ENCODE results near the gene CDH2. TPM values are rescaled to one million over a fixed set of nuclear protein-coding genes. Genes with fewer than 3 reads are reported as not detected.

The CDH2 gene
- total and polyA plus RNA-seq, 7 experiments from 2014 or later, result 0.05 to 0.45 (median 0.19) TPM; not detected in 2

- intact Hi-C loops (cut with micrococcal nuclease), result no loop called here
- ATAC-seq, result no peak
- no peaks in the 10 kb centered on the region for H3K27me3 ChIP-seq (ENCODE audit: control insufficient read depth in 2 of 2, insufficient read depth in 2 of 2, low read length in 2 of 2)
Observed at GRCh38 chr18:28112056-28112470, 64.9 kb downstream of the CDH2 start.

DNA sequence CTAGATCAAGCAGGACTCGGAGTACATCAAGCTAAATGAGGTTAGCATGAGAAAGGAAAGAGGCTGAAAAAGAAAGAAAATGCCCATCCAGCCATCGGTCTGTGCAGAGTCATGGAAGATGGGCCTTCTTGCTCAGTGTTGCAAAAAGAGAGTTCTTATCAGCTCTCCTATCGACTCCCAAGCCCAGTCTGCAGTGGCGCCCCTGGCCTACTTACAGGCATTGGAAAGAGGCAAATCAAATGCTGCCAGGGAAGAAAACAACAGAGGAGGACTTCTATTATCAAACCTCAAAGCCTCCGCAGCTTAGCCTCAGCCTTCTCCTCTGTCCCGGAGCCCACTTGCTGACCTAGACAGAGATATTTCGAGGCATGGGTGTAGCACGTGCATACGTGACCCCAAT lies 66.0 kb downstream of the CDH2 start:
- H3K27me3 Mint-ChIP-seq, result no peaks in the 10 kb centered on the region
- peaks cover 0 to 18% (median 2%) of the 10 kb centered on the region in 11 donors for H3K9me3 Mint-ChIP-seq
- no peaks in the 10 kb centered on the region for H3K36me3 Mint-ChIP-seq
- Histone ChIP-seq H3K9me3 (ENCODE audit: control insufficient read depth in 2 of 3, low read length in 3 of 3) (no peaks in the 10 kb centered on the region), H3K4me3 (ENCODE audit: low read length) (no peak overlapping the region), H3K27ac (ENCODE audit: low read depth, low read length) (no peak overlapping the region), H3K27me3 (ENCODE audit: control insufficient read depth in 2 of 2, insufficient read depth in 2 of 2, low read length in 2 of 2) (no peaks in the 10 kb centered on the region), H3K36me3 (ENCODE audit: control insufficient read depth in 2 of 3, insufficient read depth in 3 of 3, low read length in 3 of 3) (no peaks in the 10 kb centered on the region), H3K4me1 (ENCODE audit: control insufficient read depth in 2 of 2, insufficient read depth in 2 of 2, low read length in 2 of 2) (no peaks in the 10 kb centered on the region)
- intact Hi-C loops (cut with micrococcal nuclease), result no loop called here
- H3K27ac Mint-ChIP-seq, result no peak overlapping the region
- no peak for ATAC-seq
- DNase-seq, result no peak
- no peak overlapping the region for H3K4me3 Mint-ChIP-seq
- ChIA-PET POLR2A (no interaction called here), CTCF (no interaction called here)
- H3K4me1 Mint-ChIP-seq, result no peaks in the 10 kb centered on the region

More at GRCh38 chr18:28112056-28112470, 64.9 kb downstream of the CDH2 start:
- Histone ChIP-seq H3K36me3 (ENCODE audit: control insufficient read depth in 2 of 3, insufficient read depth in 3 of 3, low read length in 3 of 3) (no peaks in the 10 kb centered on the region), H3K4me3 (ENCODE audit: low read length) (no peak overlapping the region), H3K27ac (ENCODE audit: low read depth, low read length) (no peak overlapping the region), H3K4me1 (ENCODE audit: control insufficient read depth in 2 of 2, insufficient read depth in 2 of 2, low read length in 2 of 2) (no peaks in the 10 kb centered on the region), H3K9me3 (ENCODE audit: control insufficient read depth in 2 of 3, low read length in 3 of 3) (no peaks in the 10 kb centered on the region)
- DNase-seq, result no peak
- ChIA-PET POLR2A (no interaction called here), CTCF (no interaction called here)
- Mint-ChIP-seq H3K36me3 (no peaks in the 10 kb centered on the region), H3K9me3 (peaks cover 0 to 18% (median 2%) of the 10 kb centered on the region in 11 donors), H3K4me1 (no peaks in the 10 kb centered on the region), H3K27ac (no peak overlapping the region), H3K27me3 (no peaks in the 10 kb centered on the region), H3K4me3 (no peak overlapping the region)

- Mint-ChIP-seq H3K36me3 (no peaks in the 10 kb centered on the region), H3K4me1 (no peaks in the 10 kb centered on the region), H3K27ac (no peak overlapping the region), H3K9me3 (peaks cover 0 to 18% (median 2%) of the 10 kb centered on the region in 11 donors), H3K27me3 (no peaks in the 10 kb centered on the region), H3K4me3 (no peak overlapping the region)
- H3K4me1 ChIP-seq (ENCODE audit: control insufficient read depth in 2 of 2, insufficient read depth in 2 of 2, low read length in 2 of 2), result no peaks in the 10 kb centered on the region
- CTCF ChIA-PET, result no interaction called here
- no peak overlapping the region for H3K27ac ChIP-seq (ENCODE audit: low read depth, low read length)
- H3K9me3 ChIP-seq (ENCODE audit: control insufficient read depth in 2 of 3, low read length in 3 of 3), result no peaks in the 10 kb centered on the region
- no peak for DNase-seq
- intact Hi-C loops (cut with micrococcal nuclease), result no loop called here
- POLR2A ChIA-PET, result no interaction called here
- ATAC-seq, result no peak
- no peak overlapping the region for H3K4me3 ChIP-seq (ENCODE audit: low read length)
- H3K36me3 ChIP-seq (ENCODE audit: control insufficient read depth in 2 of 3, insufficient read depth in 3 of 3, low read length in 3 of 3), result no peaks in the 10 kb centered on the region
- H3K27me3 ChIP-seq (ENCODE audit: control insufficient read depth in 2 of 2, insufficient read depth in 2 of 2, low read length in 2 of 2), result no peaks in the 10 kb centered on the region
Observed at GRCh38 chr18:28109781-28110560, 67.0 kb downstream of the CDH2 start.

- ATAC-seq, result no peak
- H3K4me3 Mint-ChIP-seq, result no peak overlapping the region
- no peak overlapping the region for H3K4me3 ChIP-seq (ENCODE audit: low read length)
Observed at GRCh38 chr18:28108814-28109213, 68.1 kb downstream of the CDH2 start.

DNA sequence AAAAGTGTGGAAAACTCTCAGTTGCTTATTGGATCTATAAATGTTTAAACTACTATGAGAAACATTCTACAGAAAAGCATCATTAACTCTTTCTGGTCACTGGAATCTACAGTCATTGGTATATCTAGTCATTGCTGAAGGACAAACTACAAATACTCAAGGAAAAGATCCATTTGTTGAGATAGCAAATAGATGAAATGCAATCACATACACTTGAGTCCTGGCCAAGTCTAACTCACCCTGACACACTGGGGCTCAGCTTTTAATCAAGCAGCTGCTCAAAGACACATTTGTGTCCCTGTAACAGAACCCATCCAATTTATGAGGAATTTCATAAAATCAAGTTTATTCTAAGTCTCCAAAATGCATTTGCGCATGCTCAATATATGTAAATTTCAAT lies 68.7 kb downstream of the CDH2 start:
- ATAC-seq, result no peak

More at GRCh38 chr18:28108814-28109213, 68.1 kb downstream of the CDH2 start:
- Histone ChIP-seq H3K9me3 (ENCODE audit: control insufficient read depth in 2 of 3, low read length in 3 of 3) (no peaks in the 10 kb centered on the region), H3K27ac (ENCODE audit: low read depth, low read length) (no peak overlapping the region), H3K36me3 (ENCODE audit: control insufficient read depth in 2 of 3, insufficient read depth in 3 of 3, low read length in 3 of 3) (no peaks in the 10 kb centered on the region), H3K4me1 (ENCODE audit: control insufficient read depth in 2 of 2, insufficient read depth in 2 of 2, low read length in 2 of 2) (no peaks in the 10 kb centered on the region), H3K27me3 (ENCODE audit: control insufficient read depth in 2 of 2, insufficient read depth in 2 of 2, low read length in 2 of 2) (no peaks in the 10 kb centered on the region)
- POLR2A ChIA-PET, result no interaction called here
- intact Hi-C loops (cut with micrococcal nuclease), result no loop called here
- peak overlapping the region in 1 of 9 donors; percentile 5 for H3K27ac Mint-ChIP-seq
- peaks cover 0 to 16% (median 2%) of the 10 kb centered on the region in 11 donors for H3K9me3 Mint-ChIP-seq
- H3K27me3 Mint-ChIP-seq, result no peaks in the 10 kb centered on the region
- no peaks in the 10 kb centered on the region for H3K4me1 Mint-ChIP-seq
- DNase-seq, result no peak
- no peaks in the 10 kb centered on the region for H3K36me3 Mint-ChIP-seq
- CTCF ChIA-PET, result no interaction called here

GRCh38 chr18:28099237-28099636 lies 77.7 kb downstream of the CDH2 start:
- Mint-ChIP-seq H3K27ac (no peak overlapping the region), H3K36me3 (no peaks in the 10 kb centered on the region), H3K4me3 (no peak overlapping the region), H3K9me3 (peaks cover 0 to 10% (median 3%) of the 10 kb centered on the region in 11 donors), H3K4me1 (no peaks in the 10 kb centered on the region), H3K27me3 (no peaks in the 10 kb centered on the region)
- DNase-seq (no peak), ATAC-seq (no peak)
- no peak overlapping the region for H3K27ac ChIP-seq (ENCODE audit: low read depth, low read length)
- intact Hi-C loops (cut with micrococcal nuclease), result loop anchor here in 1 of 2 donors (10.0 kb wide), 1 partner anchor 74 kb away; no protein-coding TSS in a partner anchor
- H3K36me3 ChIP-seq (ENCODE audit: control insufficient read depth in 2 of 3, insufficient read depth in 3 of 3, low read length in 3 of 3), result no peaks in the 10 kb centered on the region
- H3K4me3 ChIP-seq (ENCODE audit: low read length), result no peak overlapping the region
- CTCF ChIA-PET, result no interaction called here
- POLR2A ChIA-PET, result no interaction called here
- H3K9me3 ChIP-seq (ENCODE audit: control insufficient read depth in 2 of 3, low read length in 3 of 3), result no peaks in the 10 kb centered on the region
- H3K27me3 ChIP-seq (ENCODE audit: control insufficient read depth in 2 of 2, insufficient read depth in 2 of 2, low read length in 2 of 2), result no peaks in the 10 kb centered on the region
- H3K4me1 ChIP-seq (ENCODE audit: control insufficient read depth in 2 of 2, insufficient read depth in 2 of 2, low read length in 2 of 2), result no peaks in the 10 kb centered on the region

More for the DNA sequence above, 68.7 kb downstream of the CDH2 start:
- H3K4me1 Mint-ChIP-seq, result no peaks in the 10 kb centered on the region
- no peak for DNase-seq
- intact Hi-C loops (cut with micrococcal nuclease), result no loop called here
- H3K36me3 Mint-ChIP-seq, result no peaks in the 10 kb centered on the region
- no peaks in the 10 kb centered on the region for H3K27me3 Mint-ChIP-seq
- Histone ChIP-seq H3K27ac (ENCODE audit: low read depth, low read length) (no peak overlapping the region), H3K9me3 (ENCODE audit: control insufficient read depth in 2 of 3, low read length in 3 of 3) (no peaks in the 10 kb centered on the region), H3K36me3 (ENCODE audit: control insufficient read depth in 2 of 3, insufficient read depth in 3 of 3, low read length in 3 of 3) (no peaks in the 10 kb centered on the region), H3K4me1 (ENCODE audit: control insufficient read depth in 2 of 2, insufficient read depth in 2 of 2, low read length in 2 of 2) (no peaks in the 10 kb centered on the region), H3K27me3 (ENCODE audit: control insufficient read depth in 2 of 2, insufficient read depth in 2 of 2, low read length in 2 of 2) (no peaks in the 10 kb centered on the region), H3K4me3 (ENCODE audit: low read length) (no peak overlapping the region)
- H3K27ac Mint-ChIP-seq, result no peak overlapping the region
- peaks cover 0 to 10% (median 2%) of the 10 kb centered on the region in 11 donors for H3K9me3 Mint-ChIP-seq
- CTCF ChIA-PET, result no interaction called here
- H3K4me3 Mint-ChIP-seq, result no peak overlapping the region
- POLR2A ChIA-PET, result no interaction called here

GRCh38 chr18:28095631-28096030 lies 81.3 kb downstream of the CDH2 start:
- Mint-ChIP-seq H3K9me3 (peaks cover 0 to 10% (median 3%) of the 10 kb centered on the region in 11 donors), H3K4me1 (no peaks in the 10 kb centered on the region), H3K27ac (no peak overlapping the region), H3K36me3 (no peaks in the 10 kb centered on the region), H3K4me3 (no peak overlapping the region), H3K27me3 (no peaks in the 10 kb centered on the region)
- no peaks in the 10 kb centered on the region for H3K27me3 ChIP-seq (ENCODE audit: control insufficient read depth in 2 of 2, insufficient read depth in 2 of 2, low read length in 2 of 2)
- DNase-seq (no peak), ATAC-seq (no peak)
- intact Hi-C loops (cut with micrococcal nuclease), result loop anchor here in 1 of 2 donors (10.0 kb wide), 1 partner anchor 71 kb away; no protein-coding TSS in a partner anchor
- ChIA-PET CTCF (no interaction called here), POLR2A (no interaction called here)
- H3K4me1 ChIP-seq (ENCODE audit: control insufficient read depth in 2 of 2, insufficient read depth in 2 of 2, low read length in 2 of 2), result no peaks in the 10 kb centered on the region
- H3K27ac ChIP-seq (ENCODE audit: low read depth, low read length), result no peak overlapping the region
- no peaks in the 10 kb centered on the region for H3K36me3 ChIP-seq (ENCODE audit: control insufficient read depth in 2 of 3, insufficient read depth in 3 of 3, low read length in 3 of 3)
- H3K9me3 ChIP-seq (ENCODE audit: control insufficient read depth in 2 of 3, low read length in 3 of 3), result no peaks in the 10 kb centered on the region
- H3K4me3 ChIP-seq (ENCODE audit: low read length), result no peak overlapping the region

Data from naive thymus-derived CD4-positive, alpha-beta T cell (primary cell).